Effector CD8-positive, alpha-beta T cell (primary cell): ENCODE data around the gene KMT5C.
A peak's percentile ranks its signal among the peaks of the same experiment; 100 is the strongest.

Experiments used
- DNase-seq: peaks from one replicate; lab custom pipeline; 2025; lab: John Stamatoyannopoulos, UW

Gene KMT5C

GRCh38 chr19:55346725-55347441 is 7.2 kb downstream of the KMT5C start:
- DNase-seq: no peak

- no peak for DNase-seq
Measured at GRCh38 chr19:55347442-55348009, 7.8 kb downstream of the KMT5C start.

- no peak for DNase-seq
Measured at GRCh38 chr19:55348317-55349034, 8.8 kb downstream of the KMT5C start.

GRCh38 chr19:55350620-55351315 is 11.1 kb downstream of the KMT5C start:
- DNase-seq: no peak

- DNase-seq: no peak
Measured at GRCh38 chr19:55352040-55352439, 12.4 kb downstream of the KMT5C start.

- DNase-seq: no peak
Measured at GRCh38 chr19:55352549-55353145, 13.0 kb downstream of the KMT5C start.

- DNase-seq: no peak
Measured at GRCh38 chr19:55353356-55353802, 13.7 kb downstream of the KMT5C start.

- peak; percentile 68 for DNase-seq
Measured at GRCh38 chr19:55353803-55354697, 14.4 kb downstream of the KMT5C start.

- no peak for DNase-seq
Measured at GRCh38 chr19:55354698-55355212, 15.1 kb downstream of the KMT5C start, which contains the start of gene COX6B2. COX6B2 (minus strand) TSS chr19:55354719; CDS start chr19:55354521, 198 bp downstream.

GRCh38 chr19:55355213-55355821 is 15.6 kb downstream of the KMT5C start:
- DNase-seq: no peak

- no peak for DNase-seq
Measured at GRCh38 chr19:55358493-55358892, 18.8 kb downstream of the KMT5C start.

- no peak for DNase-seq
Measured at GRCh38 chr19:55358943-55359908, 19.6 kb downstream of the KMT5C start.

- no peak for DNase-seq
Measured at GRCh38 chr19:55360902-55361301, 21.2 kb downstream of the KMT5C start.

- DNase-seq: no peak
Measured at GRCh38 chr19:55362174-55362989, 22.7 kb downstream of the KMT5C start.

GRCh38 chr19:55362990-55363716 is 23.5 kb downstream of the KMT5C start, which contains the start of gene GARIN5B:
GARIN5B (minus strand) TSS chr19:55363260; CDS start chr19:55363066, 194 bp downstream.
- no peak for DNase-seq

- no peak for DNase-seq
Measured at GRCh38 chr19:55365245-55365644, 25.6 kb downstream of the KMT5C start.

- no peak for DNase-seq
Measured at GRCh38 chr19:55365964-55366363, 26.3 kb downstream of the KMT5C start.
